Vagina (tissue), 2 donors: ENCODE results near the gene CXCR4. TPM values are rescaled to one million over a fixed set of nuclear protein-coding genes. Genes with fewer than 3 reads are reported as not detected.

Source experiments
- DNase-seq, 2 donors: peaks; one replicate each; pipeline ENCODE4 v3.0.0-alpha.2; 2017; ENCODE audit errors: extremely low spot score in 2 of 2
- H3K27ac ChIP-seq: fragments of 200-600 bp; sonication (generic); one replicate; pipeline ENCODE4 v1.5.1; 2019
- H3K27me3 ChIP-seq: fragments of 200-600 bp; sonication (generic); one replicate; pipeline ENCODE4 v1.5.1; 2019
- H3K36me3 ChIP-seq, 2 donors: fragments of 200-600 bp; sonication (generic); one replicate each; pipeline ENCODE4 v1.5.1; 2017 to 2019
- H3K4me1 ChIP-seq: fragments of 200-600 bp; sonication (generic); one replicate; pipeline ENCODE4 v1.5.1; 2019
- H3K4me3 ChIP-seq, 2 donors: fragments of 200-600 bp; sonication (generic); 1 replicate in 1 of 2; 2 replicates in 1 of 2; pipeline ENCODE4 v1.5.1; 2016 to 2019
- H3K9me3 ChIP-seq: fragments of 200-600 bp; sonication (generic); one replicate; pipeline ENCODE4 v1.5.1; 2019
- CTCF ChIP-seq, 3 experiments: fragments of 450-650 bp in 2 of 3; fragments of 200-600 bp in 1 of 3; sonication (generic) in 1 of 3; IDR thresholded peaks; one replicate each; pipeline ENCODE4 v1.5.1; 2017 to 2019; ENCODE audit warnings: antibody characterized with exemption in 3 of 3, mild to moderate bottlenecking in 2 of 3, moderate library complexity in 2 of 3
- POLR2A ChIP-seq, 2 donors: fragments of 450-650 bp; IDR thresholded peaks; one replicate each; pipeline ENCODE4 v1.6.1; 2017; ENCODE audit warnings: antibody characterized with exemption in 2 of 2, mild to moderate bottlenecking in 2 of 2, moderate library complexity in 2 of 2
- POLR2AphosphoS5 ChIP-seq, 2 donors: sonication (generic); formaldehyde crosslinking; IDR thresholded peaks; one replicate each; pipeline ENCODE4 v1.9.0; 2017; ENCODE audit warnings: antibody characterized with exemption in 2 of 2, mild to moderate bottlenecking in 2 of 2, low read depth in 1 of 2; ENCODE audit not compliant: insufficient read depth in 1 of 2
- intact Hi-C: fragments of 100-400 bp; cut with DNase I; formaldehyde crosslinking; loops from one replicate; pipeline ENCODE4 v1.15.1; 2023
- total RNA-seq: library from RNA; depleted of rRNA; stranded (reverse); fragments of >200 nt; gene quantifications from one replicate; pipeline ENCODE4 v1.2.3, GENCODE V29; 2016

CXCR4 gene
- total RNA-seq, 1 donor from 2014 or later, result 39.5 TPM

GRCh38 chr2:136119717-136120675 lies 2.0 kb upstream of the CXCR4 start:
- no peak for TF ChIP-seq POLR2AphosphoS5 (IDR thresholded peaks at IDR 0.05; ENCODE audit: insufficient read depth in 1 of 2, low read depth in 1 of 2)
- TF ChIP-seq POLR2A (IDR thresholded peaks at IDR 0.05), result no peak
- Histone ChIP-seq H3K36me3 (no peaks in the 10 kb centered on the region), H3K9me3 (no peaks in the 10 kb centered on the region), H3K27ac (no peak overlapping the region), H3K4me1 (peaks cover 33% of the 10 kb centered on the region), H3K4me3 (peak overlapping the region in 1 of 2 donors; percentile 41), H3K27me3 (no peaks in the 10 kb centered on the region)
- no peak for DNase-seq
- intact Hi-C loops, result no loop called here

GRCh38 chr2:136118819-136119716 lies 1.1 kb upstream of the CXCR4 start:
- H3K27ac ChIP-seq, result peak overlapping the region; percentile 24
- H3K9me3 ChIP-seq, result no peaks in the 10 kb centered on the region
- intact Hi-C loops, result no loop called here
- H3K27me3 ChIP-seq, result no peaks in the 10 kb centered on the region
- TF ChIP-seq CTCF (IDR thresholded peaks at IDR 0.05) (no peak), POLR2AphosphoS5 (IDR thresholded peaks at IDR 0.05; ENCODE audit: insufficient read depth in 1 of 2, low read depth in 1 of 2) (peak in 1 of 2 donors; percentile 16)
- DNase-seq, result no peak
- peak overlapping the region; percentile 41 to 47 for H3K4me3 ChIP-seq
- H3K4me1 ChIP-seq, result peaks cover 33% of the 10 kb centered on the region
- H3K36me3 ChIP-seq, result no peaks in the 10 kb centered on the region

- no peak for DNase-seq
- TF ChIP-seq CTCF (IDR thresholded peaks at IDR 0.05) (no peak), POLR2AphosphoS5 (IDR thresholded peaks at IDR 0.05; ENCODE audit: insufficient read depth in 1 of 2, low read depth in 1 of 2) (peak in 1 of 2 donors; percentile 42), POLR2A (IDR thresholded peaks at IDR 0.05) (no peak)
- Histone ChIP-seq H3K4me3 (peak overlapping the region; percentile 41 to 47), H3K27me3 (no peaks in the 10 kb centered on the region), H3K4me1 (peaks cover 33% of the 10 kb centered on the region), H3K9me3 (no peaks in the 10 kb centered on the region), H3K27ac (peak overlapping the region; percentile 55), H3K36me3 (no peaks in the 10 kb centered on the region)
- intact Hi-C loops, result no loop called here
Measured at GRCh38 chr2:136117391-136117841, 533 bp downstream of the CXCR4 start.

- TF ChIP-seq POLR2A (IDR thresholded peaks at IDR 0.05) (no peak), POLR2AphosphoS5 (IDR thresholded peaks at IDR 0.05; ENCODE audit: insufficient read depth in 1 of 2, low read depth in 1 of 2) (peak in 1 of 2 donors; percentile 55), CTCF (IDR thresholded peaks at IDR 0.05) (no peak)
- Histone ChIP-seq H3K36me3 (no peaks in the 10 kb centered on the region), H3K4me3 (peak overlapping the region; percentile 41 to 47), H3K27me3 (no peaks in the 10 kb centered on the region), H3K27ac (peak overlapping the region; percentile 55), H3K4me1 (peaks cover 33% of the 10 kb centered on the region), H3K9me3 (no peaks in the 10 kb centered on the region)
- intact Hi-C loops, result no loop called here
- no peak for DNase-seq
Measured at GRCh38 chr2:136116813-136117390, 1.0 kb downstream of the CXCR4 start.
